HepG2 (cell line): ENCODE data around the gene MILR1. TPM values are rescaled to one million over a fixed set of nuclear protein-coding genes. Genes with fewer than 3 reads are reported as not detected.

Source experiments
- AGO1 ChIP-seq: fragments of 200-400 bp; formaldehyde crosslinking; IDR thresholded peaks from 2 replicates; pipeline ENCODE4 v1.6.1; 2017; ENCODE audit warnings: mild to moderate bottlenecking, low read depth, low read length, moderate library complexity; ENCODE audit not compliant: poor library complexity, severe bottlenecking
- ELF4 ChIP-seq: sonication (generic); formaldehyde crosslinking; IDR thresholded peaks from 2 replicates; pipeline ENCODE4 v1.5.0; 2020; ENCODE audit warnings: missing genetic modification reagents, mild to moderate bottlenecking, moderate library complexity, borderline replicate concordance
- ERF ChIP-seq: IDR thresholded peaks from 2 replicates; pipeline ENCODE4 v1.6.1; 2018; ENCODE audit warnings: missing biosample characterization, missing genetic modification reagents
- IRF2 ChIP-seq: IDR thresholded peaks from 2 replicates; pipeline ENCODE4 v1.6.1; 2018; ENCODE audit warnings: missing genetic modification reagents, missing compliant biosample characterization
- KDM5B ChIP-seq: sonication (generic); formaldehyde crosslinking; IDR thresholded peaks from 2 replicates; pipeline ENCODE4 v1.4.0; 2020; ENCODE audit warnings: missing genetic modification reagents, mild to moderate bottlenecking, borderline replicate concordance
- KLF11 ChIP-seq: IDR thresholded peaks from 2 replicates; pipeline ENCODE4 v1.6.1; 2016; ENCODE audit warnings: missing compliant biosample characterization
- NBN ChIP-seq: fragments of 450-650 bp; conservative IDR thresholded peaks from 2 replicates; pipeline ENCODE4 v1.6.1; 2017
- NCOA2 ChIP-seq: sonication (generic); formaldehyde crosslinking; IDR thresholded peaks from 2 replicates; pipeline ENCODE4 v1.8.0; 2022; ENCODE audit warnings: inconsistent platforms
- NCOR1 ChIP-seq: fragments of 200-600 bp; sonication (generic); IDR thresholded peaks from 2 replicates; pipeline ENCODE4 v1.7.0; 2017; ENCODE audit warnings: antibody characterized with exemption, low read length, borderline replicate concordance
- SAP130 ChIP-seq: IDR thresholded peaks from 2 replicates; pipeline ENCODE4 v1.6.1; 2016; ENCODE audit warnings: low read depth
- TAF15 ChIP-seq: fragments of 200-400 bp; formaldehyde crosslinking; IDR thresholded peaks from one replicate; pipeline ENCODE4 v1.6.1; 2018; ENCODE audit warnings: mild to moderate bottlenecking, low read depth, low read length; ENCODE audit not compliant: poor library complexity, severe bottlenecking
- ZFP36L1 ChIP-seq: sonication (generic); formaldehyde crosslinking; IDR thresholded peaks from 2 replicates; pipeline ENCODE4 v1.8.0; 2022; ENCODE audit warnings: mild to moderate bottlenecking, missing genetic modification reagents, moderate library complexity
- ZNF17 ChIP-seq: sonication (generic); formaldehyde crosslinking; IDR thresholded peaks from 2 replicates; pipeline ENCODE4 v1.5.0; 2020; ENCODE audit warnings: mild to moderate bottlenecking, missing genetic modification reagents
- ZNF225 ChIP-seq: sonication (generic); formaldehyde crosslinking; IDR thresholded peaks from 2 replicates; pipeline ENCODE4 v1.4.0; 2020; ENCODE audit warnings: mild to moderate bottlenecking, missing genetic modification reagents
- ZNF33B ChIP-seq: sonication (generic); formaldehyde crosslinking; IDR thresholded peaks from 2 replicates; pipeline ENCODE4 v1.5.1; 2020; ENCODE audit warnings: mild to moderate bottlenecking, missing genetic modification reagents
- ZNF414 ChIP-seq: sonication (generic); formaldehyde crosslinking; IDR thresholded peaks from 2 replicates; pipeline ENCODE4 v1.5.0; 2020; ENCODE audit warnings: missing genetic modification reagents
- ZNF598 ChIP-seq: sonication (generic); formaldehyde crosslinking; IDR thresholded peaks from 2 replicates; pipeline ENCODE4 v1.5.1; 2020; ENCODE audit warnings: mild to moderate bottlenecking, missing genetic modification reagents, borderline replicate concordance
- ZNF766 ChIP-seq: sonication (generic); formaldehyde crosslinking; IDR thresholded peaks from 2 replicates; pipeline ENCODE4 v1.5.0; 2020; ENCODE audit warnings: missing genetic modification reagents, borderline replicate concordance
- ZSCAN30 ChIP-seq: sonication (generic); formaldehyde crosslinking; IDR thresholded peaks from 2 replicates; pipeline ENCODE4 v1.5.0; 2020; ENCODE audit warnings: mild to moderate bottlenecking, missing genetic modification reagents
- ZSCAN9 ChIP-seq: IDR thresholded peaks from 2 replicates; pipeline ENCODE4 v1.6.1; 2016; ENCODE audit warnings: borderline replicate concordance
- polyA plus RNA-seq, 8 experiments: library from polyadenylated mRNA; depleted of rRNA in 3 of 8; stranded (reverse) in 7 of 8; unstranded in 1 of 8; fragments of >200 nt; fragmentation: Illumina TruSeq in 4 of 8; extraction: Trizol in 4 of 8; gene quantifications; 2 replicates each; pipeline versions ENCODE4 v1.2.1 to v1.2.3, GENCODE V29; 2011 to 2016; ENCODE audit warnings: low read depth in 4 of 8, missing spikeins in 1 of 8, mixed read lengths in 1 of 8; ENCODE audit not compliant: insufficient read depth in 1 of 8
- total RNA-seq, 5 experiments: library from RNA; depleted of rRNA; stranded (reverse); fragments of >200 nt; fragmentation: Illumina TruSeq; extraction: Trizol; gene quantifications; 2 replicates each; pipeline ENCODE4 v1.2.3, GENCODE V29; 2016; ENCODE audit warnings: low read depth in 1 of 5
- TF ChIP-seq, protein P1 (sequence below): IDR thresholded peaks from 2 replicates; pipeline ENCODE4 v1.6.1; 2016; ENCODE audit warnings: missing compliant biosample characterization, missing genetic modification reagents, borderline replicate concordance
- TF ChIP-seq, protein P2 (sequence below): sonication (generic); formaldehyde crosslinking; IDR thresholded peaks from 2 replicates; pipeline ENCODE4 v1.4.0; 2020; ENCODE audit warnings: missing genetic modification reagents

The MILR1 gene
- total and polyA plus RNA-seq, 2 of the 13 experiments (the other 11 are each of a cell fraction or from before 2014, with no cell fraction given), result 0.27 to 1.7 TPM

DNA sequence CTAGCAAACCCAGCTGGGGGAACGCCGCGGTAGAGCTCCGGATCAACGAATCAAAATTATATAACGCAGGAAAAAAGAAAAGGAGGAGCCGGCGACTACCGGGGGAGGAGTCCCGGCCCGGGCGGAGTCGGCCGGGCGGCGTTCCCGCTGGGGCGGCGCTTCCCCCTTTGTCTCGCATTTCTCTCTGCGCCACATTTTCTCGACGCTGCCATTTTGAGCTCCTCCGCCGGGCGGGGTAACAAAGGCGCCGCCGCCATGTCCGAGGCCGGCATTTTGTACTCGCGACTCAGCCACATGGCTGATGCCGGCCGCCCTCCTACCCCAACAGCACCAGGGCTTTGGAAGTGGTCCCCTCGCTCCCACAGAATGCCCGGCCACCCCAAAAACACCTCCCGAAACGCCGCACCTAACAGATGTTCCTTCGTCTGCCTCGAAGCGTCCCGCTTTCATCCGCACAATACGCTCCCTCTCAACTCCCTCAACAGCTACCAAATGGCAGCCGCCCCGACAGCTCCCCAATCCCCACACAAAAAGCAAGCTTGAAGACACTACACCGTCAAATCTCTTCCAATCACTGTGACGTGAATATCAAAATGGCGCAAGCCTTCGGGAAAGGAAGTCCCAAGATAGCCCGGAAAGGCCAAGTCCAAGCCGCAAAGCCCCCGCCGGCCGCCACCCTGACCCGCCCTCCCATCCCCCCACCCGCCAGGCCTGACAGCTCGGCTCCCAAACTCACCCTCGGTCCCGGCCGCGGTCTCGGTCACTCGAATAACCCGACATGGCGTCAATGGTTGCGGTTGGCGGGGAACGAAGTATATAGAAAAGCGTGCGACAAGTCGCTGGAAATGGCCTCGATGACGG lies 56.7 kb downstream of the MILR1 start (continued):
- TF ChIP-seq KDM5B (CRISPR knock-in tag) (no peak; the same call in 1 of the 2 replicates), IRF2 (CRISPR knock-in tag) (no peak), ZSCAN30 (CRISPR knock-in tag) (no peak), ZNF766 (peak; percentile 33; the same call in 1 of the 2 replicates), ZNF598 (CRISPR knock-in tag) (no peak; the same call in 1 of the 2 replicates), AGO1 (peak; percentile 91), ZNF225 (peak; percentile 56; the same call in 1 of the 2 replicates), SAP130 (CRISPR knock-in tag) (peak; percentile 70), NBN (no peak), ERF (CRISPR knock-in tag) (peak; percentile 70; the same call in 1 of the 2 replicates), ELF4 (CRISPR knock-in tag) (peak; percentile 65; the same call in 1 of the 2 replicates), KLF11 (CRISPR knock-in tag) (peak; percentile 73; the same call in 1 of the 2 replicates), ZNF33B (CRISPR knock-in tag) (no peak; the same call in 1 of the 2 replicates), ZNF414 (no peak), ZFP36L1 (no peak), TAF15 (peak; percentile 79), ZSCAN9 (CRISPR knock-in tag) (peak; percentile 31; the same call in 1 of the 2 replicates), NCOA2 (CRISPR knock-in tag) (peak; percentile 34; the same call in 1 of the 2 replicates), NCOR1 (no peak; the same call in 1 of the 2 replicates), ZNF17 (peak; percentile 81; the same call in 1 of the 2 replicates)
- TF ChIP-seq, protein P1, sequence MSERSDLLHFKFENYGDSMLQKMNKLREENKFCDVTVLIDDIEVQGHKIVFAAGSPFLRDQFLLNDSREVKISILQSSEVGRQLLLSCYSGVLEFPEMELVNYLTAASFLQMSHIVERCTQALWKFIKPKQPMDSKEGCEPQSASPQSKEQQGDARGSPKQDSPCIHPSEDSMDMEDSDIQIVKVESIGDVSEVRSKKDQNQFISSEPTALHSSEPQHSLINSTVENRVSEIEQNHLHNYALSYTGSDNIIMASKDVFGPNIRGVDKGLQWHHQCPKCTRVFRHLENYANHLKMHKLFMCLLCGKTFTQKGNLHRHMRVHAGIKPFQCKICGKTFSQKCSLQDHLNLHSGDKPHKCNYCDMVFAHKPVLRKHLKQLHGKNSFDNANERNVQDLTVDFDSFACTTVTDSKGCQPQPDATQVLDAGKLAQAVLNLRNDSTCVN (CRISPR knock-in tag), result peak; percentile 11; the same call in 1 of the 2 replicates
- TF ChIP-seq, protein P2, sequence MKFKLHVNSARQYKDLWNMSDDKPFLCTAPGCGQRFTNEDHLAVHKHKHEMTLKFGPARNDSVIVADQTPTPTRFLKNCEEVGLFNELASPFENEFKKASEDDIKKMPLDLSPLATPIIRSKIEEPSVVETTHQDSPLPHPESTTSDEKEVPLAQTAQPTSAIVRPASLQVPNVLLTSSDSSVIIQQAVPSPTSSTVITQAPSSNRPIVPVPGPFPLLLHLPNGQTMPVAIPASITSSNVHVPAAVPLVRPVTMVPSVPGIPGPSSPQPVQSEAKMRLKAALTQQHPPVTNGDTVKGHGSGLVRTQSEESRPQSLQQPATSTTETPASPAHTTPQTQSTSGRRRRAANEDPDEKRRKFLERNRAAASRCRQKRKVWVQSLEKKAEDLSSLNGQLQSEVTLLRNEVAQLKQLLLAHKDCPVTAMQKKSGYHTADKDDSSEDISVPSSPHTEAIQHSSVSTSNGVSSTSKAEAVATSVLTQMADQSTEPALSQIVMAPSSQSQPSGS (CRISPR knock-in tag), result peak; percentile 64; the same call in 1 of the 2 replicates
